Neural cell (in vitro differentiated cells): Measurements from ENCODE around the gene JADE1. TPM values are rescaled to one million over a fixed set of nuclear protein-coding genes. Genes with fewer than 3 reads are reported as not detected.

Source experiments
- H2AFZ ChIP-seq: fragments of 200-600, 300-800 bp; sonication (generic), shearing (Covaris generic); 2 replicates; pipeline ENCODE4 v1.6.0; 2014; ENCODE audit warnings: low read depth, mild to moderate bottlenecking, antibody characterized with exemption, low read length, moderate library complexity
- H3F3A ChIP-seq: fragments of 200-600 bp; shearing (Covaris generic); 2 replicates; pipeline ENCODE4 v1.6.1; 2016; ENCODE audit warnings: mild to moderate bottlenecking, moderate library complexity, mixed read lengths, antibody characterized with exemption, low read length; ENCODE audit not compliant: insufficient read depth, poor library complexity, severe bottlenecking
- H3K27ac ChIP-seq: fragments of 200-600, 300-800 bp; sonication (generic), shearing (Covaris generic); 2 replicates; pipeline ENCODE4 v1.5.1; 2014; ENCODE audit warnings: mild to moderate bottlenecking, low read length, moderate library complexity
- H3K27me3 ChIP-seq: fragments of 300-800, 200-600 bp; sonication (generic), shearing (Covaris generic); 2 replicates; pipeline ENCODE4 v1.6.0; 2014; ENCODE audit warnings: mild to moderate bottlenecking, low read depth, low read length, moderate library complexity; ENCODE audit not compliant: insufficient read depth
- H3K36me3 ChIP-seq: fragments of 300-800, 200-600 bp; sonication (generic), shearing (Covaris generic); 2 replicates; pipeline ENCODE4 v1.5.1; 2014; ENCODE audit warnings: mild to moderate bottlenecking, antibody characterized with exemption, low read length, moderate library complexity; ENCODE audit not compliant: insufficient read depth
- H3K4me2 ChIP-seq: fragments of 300-800, 200-600 bp; sonication (generic), shearing (Covaris generic); 2 replicates; pipeline ENCODE4 v1.6.0; 2014; ENCODE audit warnings: mild to moderate bottlenecking, low read length
- H3K4me3 ChIP-seq: fragments of 300-800, 200-600 bp; sonication (generic), shearing (Covaris generic); 2 replicates; pipeline ENCODE4 v1.5.1; 2014; ENCODE audit warnings: mild to moderate bottlenecking, low read length, moderate library complexity
- H3K79me2 ChIP-seq: fragments of 200-600 bp; shearing (Covaris generic); replicated peaks from 2 replicates; pipeline ENCODE4 v1.6.0; 2014; ENCODE audit warnings: mild to moderate bottlenecking, low read length, moderate library complexity; ENCODE audit not compliant: insufficient read depth
- H3K9ac ChIP-seq: fragments of 300-800, 200-600 bp; sonication (generic), shearing (Covaris generic); 2 replicates; pipeline ENCODE4 v1.6.1; 2016; ENCODE audit warnings: mild to moderate bottlenecking, low read length, mixed read lengths
- H3K9me2 ChIP-seq: fragments of 200-600 bp; shearing (Covaris generic); 2 replicates; pipeline ENCODE4 v1.6.1; 2016; ENCODE audit warnings: mild to moderate bottlenecking, low read length, mixed read lengths; ENCODE audit not compliant: insufficient read depth
- H3K9me3 ChIP-seq: fragments of 200-600, 300-800 bp; sonication (generic), shearing (Covaris generic); 2 replicates; pipeline ENCODE4 v1.6.1; 2016; ENCODE audit warnings: mild to moderate bottlenecking, mixed run types, low read length, moderate library complexity, mixed read lengths
- H4K20me1 ChIP-seq: fragments of 200-600 bp; shearing (Covaris generic); 2 replicates; pipeline ENCODE4 v1.6.1; 2016; ENCODE audit warnings: mild to moderate bottlenecking, mixed run types; ENCODE audit not compliant: insufficient read depth
- EP300 ChIP-seq: fragments of 450-650 bp; conservative IDR thresholded peaks from 2 replicates; pipeline ENCODE4 v1.6.1; 2014; ENCODE audit warnings: antibody characterized with exemption, mild to moderate bottlenecking, moderate library complexity; ENCODE audit not compliant: poor library complexity, severe bottlenecking
- EZH2 ChIP-seq: fragments of 200-600, 300-800 bp; shearing (Covaris generic), sonication (generic); IDR thresholded peaks from 2 replicates; pipeline ENCODE4 v1.6.1; 2014; ENCODE audit warnings: antibody characterized with exemption, low read length, borderline replicate concordance, mild to moderate bottlenecking; ENCODE audit not compliant: insufficient read depth, poor library complexity, severe bottlenecking
- MXI1 ChIP-seq: fragments of 450-650 bp; conservative IDR thresholded peaks from 2 replicates; pipeline ENCODE4 v1.6.1; 2014; ENCODE audit warnings: antibody characterized with exemption, mild to moderate bottlenecking; ENCODE audit not compliant: poor library complexity, severe bottlenecking
- POLR2AphosphoS5 ChIP-seq: IDR thresholded peaks from 2 replicates; pipeline ENCODE4 v1.6.1; 2012
- RAD21 ChIP-seq: fragments of 450-650 bp; conservative IDR thresholded peaks from 2 replicates; pipeline ENCODE4 v1.6.1; 2014; ENCODE audit warnings: antibody characterized with exemption, mild to moderate bottlenecking, moderate library complexity
- SMC3 ChIP-seq: fragments of 450-650 bp; conservative IDR thresholded peaks from 2 replicates; pipeline ENCODE4 v1.6.1; 2014; ENCODE audit warnings: antibody characterized with exemption, mild to moderate bottlenecking, moderate library complexity; ENCODE audit not compliant: poor library complexity
- TAF1 ChIP-seq: IDR thresholded peaks from 2 replicates; pipeline ENCODE4 v1.6.1; 2012; ENCODE audit warnings: low read depth
- polyA plus RNA-seq: library from polyadenylated mRNA; depleted of rRNA; stranded (reverse); fragments of >200 nt; gene quantifications from 2 replicates; pipeline ENCODE4 v1.2.3, GENCODE V29; 2014
- TF ChIP-seq, protein P1 (sequence below): fragments of 450-650 bp; IDR thresholded peaks from 2 replicates; pipeline ENCODE4 v1.5.1; 2014; ENCODE audit warnings: antibody characterized with exemption, mild to moderate bottlenecking, moderate library complexity; ENCODE audit not compliant: poor library complexity, severe bottlenecking
- TF ChIP-seq, protein P2 (sequence below): IDR thresholded peaks from 2 replicates; pipeline ENCODE4 v1.6.1; 2012; ENCODE audit warnings: borderline replicate concordance

Gene JADE1
- polyA plus RNA-seq, 1 donor from 2014 or later: 14.5 TPM

DNA sequence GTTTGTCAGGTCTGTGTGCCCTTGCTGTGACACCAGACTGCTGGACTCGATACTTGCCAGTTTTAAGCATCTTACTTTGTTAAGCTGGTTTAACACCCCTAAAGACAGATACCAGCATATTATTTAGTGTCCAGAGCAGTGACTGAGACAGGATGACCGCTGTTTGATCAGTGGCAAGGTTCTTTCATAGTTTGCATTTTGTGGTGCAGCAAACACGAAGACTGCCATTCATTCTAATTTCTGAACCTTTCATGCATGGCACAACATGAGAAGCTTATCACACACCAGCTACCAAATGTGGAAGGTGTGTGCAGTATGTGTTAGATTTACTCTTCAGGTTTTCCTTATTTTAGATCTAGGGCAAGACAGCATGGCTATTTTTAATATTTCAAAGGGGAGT lies 28.2 kb downstream of the JADE1 start:
- TF ChIP-seq SMC3 (no peak), EP300 (no peak), TAF1 (no peak), POLR2AphosphoS5 (no peak), EZH2 (no peak), MXI1 (no peak), RAD21 (no peak)
- TF ChIP-seq, protein P1, sequence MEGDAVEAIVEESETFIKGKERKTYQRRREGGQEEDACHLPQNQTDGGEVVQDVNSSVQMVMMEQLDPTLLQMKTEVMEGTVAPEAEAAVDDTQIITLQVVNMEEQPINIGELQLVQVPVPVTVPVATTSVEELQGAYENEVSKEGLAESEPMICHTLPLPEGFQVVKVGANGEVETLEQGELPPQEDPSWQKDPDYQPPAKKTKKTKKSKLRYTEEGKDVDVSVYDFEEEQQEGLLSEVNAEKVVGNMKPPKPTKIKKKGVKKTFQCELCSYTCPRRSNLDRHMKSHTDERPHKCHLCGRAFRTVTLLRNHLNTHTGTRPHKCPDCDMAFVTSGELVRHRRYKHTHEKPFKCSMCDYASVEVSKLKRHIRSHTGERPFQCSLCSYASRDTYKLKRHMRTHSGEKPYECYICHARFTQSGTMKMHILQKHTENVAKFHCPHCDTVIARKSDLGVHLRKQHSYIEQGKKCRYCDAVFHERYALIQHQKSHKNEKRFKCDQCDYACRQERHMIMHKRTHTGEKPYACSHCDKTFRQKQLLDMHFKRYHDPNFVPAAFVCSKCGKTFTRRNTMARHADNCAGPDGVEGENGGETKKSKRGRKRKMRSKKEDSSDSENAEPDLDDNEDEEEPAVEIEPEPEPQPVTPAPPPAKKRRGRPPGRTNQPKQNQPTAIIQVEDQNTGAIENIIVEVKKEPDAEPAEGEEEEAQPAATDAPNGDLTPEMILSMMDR: no peak
- TF ChIP-seq, protein P2, sequence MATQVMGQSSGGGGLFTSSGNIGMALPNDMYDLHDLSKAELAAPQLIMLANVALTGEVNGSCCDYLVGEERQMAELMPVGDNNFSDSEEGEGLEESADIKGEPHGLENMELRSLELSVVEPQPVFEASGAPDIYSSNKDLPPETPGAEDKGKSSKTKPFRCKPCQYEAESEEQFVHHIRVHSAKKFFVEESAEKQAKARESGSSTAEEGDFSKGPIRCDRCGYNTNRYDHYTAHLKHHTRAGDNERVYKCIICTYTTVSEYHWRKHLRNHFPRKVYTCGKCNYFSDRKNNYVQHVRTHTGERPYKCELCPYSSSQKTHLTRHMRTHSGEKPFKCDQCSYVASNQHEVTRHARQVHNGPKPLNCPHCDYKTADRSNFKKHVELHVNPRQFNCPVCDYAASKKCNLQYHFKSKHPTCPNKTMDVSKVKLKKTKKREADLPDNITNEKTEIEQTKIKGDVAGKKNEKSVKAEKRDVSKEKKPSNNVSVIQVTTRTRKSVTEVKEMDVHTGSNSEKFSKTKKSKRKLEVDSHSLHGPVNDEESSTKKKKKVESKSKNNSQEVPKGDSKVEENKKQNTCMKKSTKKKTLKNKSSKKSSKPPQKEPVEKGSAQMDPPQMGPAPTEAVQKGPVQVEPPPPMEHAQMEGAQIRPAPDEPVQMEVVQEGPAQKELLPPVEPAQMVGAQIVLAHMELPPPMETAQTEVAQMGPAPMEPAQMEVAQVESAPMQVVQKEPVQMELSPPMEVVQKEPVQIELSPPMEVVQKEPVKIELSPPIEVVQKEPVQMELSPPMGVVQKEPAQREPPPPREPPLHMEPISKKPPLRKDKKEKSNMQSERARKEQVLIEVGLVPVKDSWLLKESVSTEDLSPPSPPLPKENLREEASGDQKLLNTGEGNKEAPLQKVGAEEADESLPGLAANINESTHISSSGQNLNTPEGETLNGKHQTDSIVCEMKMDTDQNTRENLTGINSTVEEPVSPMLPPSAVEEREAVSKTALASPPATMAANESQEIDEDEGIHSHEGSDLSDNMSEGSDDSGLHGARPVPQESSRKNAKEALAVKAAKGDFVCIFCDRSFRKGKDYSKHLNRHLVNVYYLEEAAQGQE: no peak
- H3K9me3 ChIP-seq: no peaks in the 10 kb centered on the region
- peaks cover 36% of the 10 kb centered on the region for H3K79me2 ChIP-seq
- no peaks in the 10 kb centered on the region for H4K20me1 ChIP-seq
- no peak overlapping the region for H2AFZ ChIP-seq
- H3K27me3 ChIP-seq: no peaks in the 10 kb centered on the region
- H3K4me2 ChIP-seq: no peak overlapping the region
- H3K27ac ChIP-seq: no peak overlapping the region
- H3K9me2 ChIP-seq: no peaks in the 10 kb centered on the region
- H3K36me3 ChIP-seq: no peaks in the 10 kb centered on the region
- H3K4me3 ChIP-seq: no peak overlapping the region
- H3F3A ChIP-seq: no peaks in the 10 kb centered on the region
- H3K9ac ChIP-seq: no peak overlapping the region

DNA sequence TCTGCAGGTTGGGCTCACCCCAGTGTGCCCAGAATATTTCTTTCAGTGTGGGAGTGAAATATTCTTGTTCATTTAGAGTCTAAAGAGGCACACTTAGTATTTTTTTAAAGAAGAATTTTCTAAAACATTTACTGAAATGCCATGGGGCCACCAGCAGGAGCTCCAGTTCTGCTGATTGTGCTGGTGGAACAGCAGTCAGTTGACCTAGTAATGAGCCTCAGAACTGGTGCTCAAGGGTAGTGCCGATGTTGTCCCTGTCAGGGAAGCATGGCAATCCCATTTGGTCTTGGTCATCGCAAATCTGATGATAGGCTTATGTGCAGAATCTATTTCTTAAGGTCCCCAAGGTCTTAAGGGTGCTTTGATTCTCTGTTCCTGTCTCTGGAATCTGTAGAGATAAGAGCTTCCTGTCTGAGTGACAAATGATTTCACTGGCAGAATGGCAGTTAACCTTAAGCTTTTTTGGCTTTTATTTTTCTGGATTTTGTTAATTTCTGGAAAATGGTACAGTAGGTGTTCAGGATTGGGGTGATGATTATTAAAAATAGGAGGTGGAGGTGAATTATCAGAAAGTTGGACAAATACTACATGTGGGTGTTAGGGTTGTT lies 31.3 kb downstream of the JADE1 start:
- H3F3A ChIP-seq: no peaks in the 10 kb centered on the region
- no peak overlapping the region for H3K4me2 ChIP-seq
- no peak overlapping the region for H3K27ac ChIP-seq
- no peak overlapping the region for H3K4me3 ChIP-seq
- TF ChIP-seq MXI1: no peak
- TF ChIP-seq, protein P1: no peak
- no peak for TF ChIP-seq SMC3
- TF ChIP-seq RAD21: no peak
- TF ChIP-seq EZH2: no peak
- TF ChIP-seq TAF1: no peak
- TF ChIP-seq EP300: no peak
- TF ChIP-seq, protein P2: no peak
- no peak for TF ChIP-seq POLR2AphosphoS5
- no peaks in the 10 kb centered on the region for H3K9me2 ChIP-seq
- H2AFZ ChIP-seq: no peak overlapping the region
- no peaks in the 10 kb centered on the region for H3K27me3 ChIP-seq
- H3K36me3 ChIP-seq: no peaks in the 10 kb centered on the region
- peaks cover 31% of the 10 kb centered on the region for H3K79me2 ChIP-seq
- no peak overlapping the region for H3K9ac ChIP-seq
- H3K9me3 ChIP-seq: no peaks in the 10 kb centered on the region
- H4K20me1 ChIP-seq: no peaks in the 10 kb centered on the region
